MM.1S (cell line): ENCODE measurements around the gene DNAJC5.
A peak's percentile ranks its signal among the peaks of the same experiment; 100 is the strongest.

Experiments
- DNase-seq: peaks from one replicate; pipeline ENCODE4 v3.0.0-alpha.2; 2015
- H2AFZ ChIP-seq: fragments of 300-600 bp; sonication (generic); 2 replicates; pipeline ENCODE4 v1.6.0; 2016; ENCODE audit warnings: antibody characterized with exemption, low read length
- H3F3A ChIP-seq: fragments of 300-600 bp; sonication (generic); 2 replicates; pipeline ENCODE4 v1.6.1; 2016; ENCODE audit warnings: mild to moderate bottlenecking, antibody characterized with exemption, low read length, moderate library complexity, mixed read lengths; ENCODE audit not compliant: insufficient read depth
- H3K27ac ChIP-seq: fragments of 300-600 bp; sonication (generic); 2 replicates; pipeline ENCODE4 v1.5.1; 2016; ENCODE audit warnings: mild to moderate bottlenecking, low read length
- H3K27me3 ChIP-seq: fragments of 300-600 bp; sonication (generic); replicated peaks from 2 replicates; pipeline ENCODE4 v1.6.0; 2016; ENCODE audit warnings: low read length; ENCODE audit not compliant: insufficient read depth
- H3K36me3 ChIP-seq: fragments of 300-600 bp; sonication (generic); replicated peaks from 2 replicates; pipeline ENCODE4 v1.6.1; 2016; ENCODE audit warnings: mild to moderate bottlenecking, low read length, mixed read lengths; ENCODE audit not compliant: insufficient read depth
- H3K4me1 ChIP-seq: fragments of 300-600 bp; sonication (generic); 2 replicates; pipeline ENCODE4 v1.6.1; 2016; ENCODE audit warnings: low read length, mixed read lengths
- H3K4me2 ChIP-seq: fragments of 300-600 bp; sonication (generic); 2 replicates; pipeline ENCODE4 v1.6.0; 2016; ENCODE audit warnings: low read depth, low read length
- H3K4me3 ChIP-seq: fragments of 300-600 bp; sonication (generic); 2 replicates; pipeline ENCODE4 v1.5.1; 2016; ENCODE audit warnings: low read length, mixed read lengths
- H3K79me2 ChIP-seq: fragments of 300-600 bp; sonication (generic); 2 replicates; pipeline ENCODE4 v1.6.1; 2016; ENCODE audit warnings: mixed run types, low read length, mixed read lengths
- H3K9ac ChIP-seq: fragments of 300-600 bp; sonication (generic); 2 replicates; pipeline ENCODE4 v1.6.1; 2016; ENCODE audit warnings: low read length, mixed read lengths
- H3K9me2 ChIP-seq: fragments of 300-600 bp; sonication (generic); replicated peaks from 2 replicates; pipeline ENCODE4 v1.6.1; 2016; ENCODE audit warnings: mild to moderate bottlenecking, low read length, mixed read lengths; ENCODE audit not compliant: insufficient read depth
- H3K9me3 ChIP-seq: fragments of 300-600 bp; sonication (generic); replicated peaks from 2 replicates; pipeline ENCODE4 v1.6.1; 2016; ENCODE audit warnings: mild to moderate bottlenecking, low read length, mixed read lengths; ENCODE audit not compliant: insufficient read depth
- H4K20me1 ChIP-seq: fragments of 300-600 bp; sonication (generic); 2 replicates; pipeline ENCODE4 v1.6.1; 2016; ENCODE audit warnings: mild to moderate bottlenecking, low read length, moderate library complexity, mixed read lengths; ENCODE audit not compliant: insufficient read depth
- EZH2 ChIP-seq: fragments of 300-600 bp; sonication (generic); optimal IDR thresholded peaks from 2 replicates; pipeline ENCODE3; 2017; ENCODE audit warnings: low read depth, mild to moderate bottlenecking, antibody characterized with exemption, low read length, mixed read lengths
- EZH2phosphoT487 ChIP-seq: fragments of 300-600 bp; sonication (generic); IDR thresholded peaks from 2 replicates; pipeline ENCODE4 v1.6.1; 2018; ENCODE audit warnings: antibody characterized with exemption, low read length
- TF ChIP-seq, protein P1 (sequence below): fragments of 300-600 bp; sonication (generic); IDR thresholded peaks from 2 replicates; pipeline ENCODE4 v1.5.1; 2016; ENCODE audit warnings: antibody characterized with exemption, low read length, mixed read lengths

Gene DNAJC5

DNA sequence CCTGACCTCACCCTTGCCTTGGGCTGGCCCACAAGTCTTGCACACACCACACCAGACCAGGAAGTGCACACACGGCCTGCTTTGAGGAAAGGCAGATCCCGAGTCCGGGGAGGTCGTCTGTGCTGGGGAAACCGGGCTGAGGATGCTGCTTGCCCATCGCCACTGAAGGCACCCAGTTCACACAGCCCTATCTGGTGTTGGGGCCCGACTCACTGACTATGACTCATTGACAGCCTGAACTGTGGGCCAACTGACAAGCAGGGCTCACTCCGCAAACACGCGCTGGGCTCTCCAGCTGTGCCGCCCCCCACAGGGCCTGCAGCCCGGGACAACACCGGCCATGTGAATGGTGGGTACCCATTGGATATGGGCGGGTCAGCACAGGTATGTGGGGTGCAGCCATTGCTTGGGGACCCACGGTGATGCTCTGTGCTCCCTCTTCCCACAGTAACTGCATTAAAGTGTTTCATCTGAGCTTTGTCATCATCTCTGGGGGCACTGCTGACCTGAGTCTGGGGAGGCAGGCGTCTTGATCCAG is 82.9 kb downstream of the DNAJC5 start:
- no peak for TF ChIP-seq EZH2
- TF ChIP-seq, protein P1, sequence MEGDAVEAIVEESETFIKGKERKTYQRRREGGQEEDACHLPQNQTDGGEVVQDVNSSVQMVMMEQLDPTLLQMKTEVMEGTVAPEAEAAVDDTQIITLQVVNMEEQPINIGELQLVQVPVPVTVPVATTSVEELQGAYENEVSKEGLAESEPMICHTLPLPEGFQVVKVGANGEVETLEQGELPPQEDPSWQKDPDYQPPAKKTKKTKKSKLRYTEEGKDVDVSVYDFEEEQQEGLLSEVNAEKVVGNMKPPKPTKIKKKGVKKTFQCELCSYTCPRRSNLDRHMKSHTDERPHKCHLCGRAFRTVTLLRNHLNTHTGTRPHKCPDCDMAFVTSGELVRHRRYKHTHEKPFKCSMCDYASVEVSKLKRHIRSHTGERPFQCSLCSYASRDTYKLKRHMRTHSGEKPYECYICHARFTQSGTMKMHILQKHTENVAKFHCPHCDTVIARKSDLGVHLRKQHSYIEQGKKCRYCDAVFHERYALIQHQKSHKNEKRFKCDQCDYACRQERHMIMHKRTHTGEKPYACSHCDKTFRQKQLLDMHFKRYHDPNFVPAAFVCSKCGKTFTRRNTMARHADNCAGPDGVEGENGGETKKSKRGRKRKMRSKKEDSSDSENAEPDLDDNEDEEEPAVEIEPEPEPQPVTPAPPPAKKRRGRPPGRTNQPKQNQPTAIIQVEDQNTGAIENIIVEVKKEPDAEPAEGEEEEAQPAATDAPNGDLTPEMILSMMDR: no peak
- no peak for TF ChIP-seq EZH2phosphoT487
- H3K27me3 ChIP-seq: no peaks in the 10 kb centered on the region
- H3K9ac ChIP-seq: no peak overlapping the region
- H4K20me1 ChIP-seq: no peaks in the 10 kb centered on the region
- peak overlapping the region; percentile 83; the same call in 1 of the 2 replicates for H3K4me2 ChIP-seq
- no peak overlapping the region for H2AFZ ChIP-seq
- H3K9me2 ChIP-seq: no peaks in the 10 kb centered on the region
- peak overlapping the region; percentile 72; the same call in 1 of the 2 replicates for H3K4me3 ChIP-seq
- H3K79me2 ChIP-seq: peaks cover 22% of the 10 kb centered on the region
- peaks cover 17% of the 10 kb centered on the region for H3F3A ChIP-seq
- H3K27ac ChIP-seq: no peak overlapping the region
- H3K9me3 ChIP-seq: no peaks in the 10 kb centered on the region
- H3K36me3 ChIP-seq: no peaks in the 10 kb centered on the region
- DNase-seq: no peak
- H3K4me1 ChIP-seq: peaks cover 13% of the 10 kb centered on the region

DNA sequence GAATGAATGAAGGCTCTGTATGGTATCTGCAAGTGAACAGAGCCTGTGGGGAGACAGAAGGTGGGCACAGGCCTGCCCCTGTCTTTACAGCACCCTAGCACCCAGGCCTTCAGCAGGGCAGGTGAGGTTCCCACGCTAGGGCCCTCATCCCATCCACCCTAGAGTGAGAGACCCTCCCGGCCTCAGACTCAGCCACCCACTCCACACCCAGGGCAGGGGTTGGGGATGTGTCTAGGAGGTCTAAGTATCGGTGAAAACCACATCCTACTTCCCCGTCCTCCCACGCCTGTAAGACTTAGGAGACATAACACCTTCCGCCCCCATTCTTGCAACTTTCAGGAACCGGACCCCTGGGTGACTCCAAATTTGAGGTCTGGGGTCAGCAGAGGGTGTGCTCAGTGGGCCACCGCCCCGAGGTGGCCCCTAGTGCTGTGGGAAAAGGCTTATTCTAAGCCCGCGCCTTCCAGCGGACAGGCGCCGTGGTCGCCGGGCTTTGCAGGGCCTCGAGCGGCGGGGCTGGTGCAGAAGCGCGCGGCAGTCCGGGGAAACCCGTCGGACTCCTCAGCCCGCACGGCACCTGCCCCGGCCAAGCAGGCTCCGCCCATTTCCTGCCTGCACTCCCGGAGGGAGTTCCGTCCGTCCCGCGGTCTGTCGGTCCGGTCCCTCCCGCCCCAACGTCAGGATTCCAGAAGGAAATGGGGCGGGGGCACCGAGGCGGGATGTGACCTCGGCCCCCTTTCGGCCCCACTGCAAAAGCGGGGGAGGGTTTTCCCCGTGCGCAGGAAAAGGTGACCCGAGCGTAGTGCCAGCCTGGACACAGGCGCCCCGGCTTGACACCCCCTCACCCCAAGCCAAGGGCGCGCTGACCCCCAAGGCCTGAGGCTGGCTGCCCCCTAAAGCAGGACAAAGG is 83.6 kb downstream of the DNAJC5 start:
- Histone ChIP-seq H3K27ac (no peak overlapping the region; the same call in 1 of the 2 replicates), H3K27me3 (no peaks in the 10 kb centered on the region), H3K9me2 (no peaks in the 10 kb centered on the region), H2AFZ (peak overlapping the region; percentile 86), H4K20me1 (no peaks in the 10 kb centered on the region), H3K4me1 (peaks cover 12% of the 10 kb centered on the region), H3K79me2 (peaks cover 28% of the 10 kb centered on the region), H3K9me3 (no peaks in the 10 kb centered on the region), H3K4me2 (peak overlapping the region; percentile 83), H3K36me3 (no peaks in the 10 kb centered on the region), H3K9ac (peak overlapping the region; percentile 48; the same call in 1 of the 2 replicates), H3F3A (peaks cover 17% of the 10 kb centered on the region), H3K4me3 (peak overlapping the region; percentile 72)
- TF ChIP-seq, protein P1: no peak
- TF ChIP-seq EZH2phosphoT487 (no peak), EZH2 (no peak)
- peak; percentile 83 for DNase-seq

DNA sequence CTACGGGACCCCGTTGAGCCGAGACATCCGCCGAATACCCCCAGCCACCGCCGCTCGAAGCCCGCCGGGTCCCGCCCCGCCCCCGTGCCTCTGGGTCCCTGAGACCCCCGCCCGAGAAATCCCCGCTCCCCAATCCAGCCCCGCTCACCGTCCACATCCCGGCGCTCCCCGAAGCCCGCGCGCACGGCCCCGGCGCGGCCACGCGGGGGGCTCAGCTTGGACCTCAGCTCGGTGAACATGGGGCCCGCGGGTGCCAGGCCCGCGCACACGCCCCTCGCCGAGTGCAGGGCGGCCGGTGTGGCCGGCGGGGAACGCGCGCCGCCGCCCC is 84.3 kb downstream of the DNAJC5 start:
- Histone ChIP-seq H3K27ac (no peak overlapping the region; the same call in 1 of the 2 replicates), H3F3A (peaks cover 17% of the 10 kb centered on the region), H3K9me3 (no peaks in the 10 kb centered on the region), H3K4me1 (peaks cover 10% of the 10 kb centered on the region), H2AFZ (peak overlapping the region; percentile 86), H3K79me2 (peaks cover 28% of the 10 kb centered on the region), H3K36me3 (no peaks in the 10 kb centered on the region), H4K20me1 (no peaks in the 10 kb centered on the region), H3K4me3 (peak overlapping the region; percentile 72), H3K4me2 (peak overlapping the region; percentile 83), H3K27me3 (no peaks in the 10 kb centered on the region), H3K9me2 (no peaks in the 10 kb centered on the region), H3K9ac (peak overlapping the region; percentile 48; the same call in 1 of the 2 replicates)
- DNase-seq: no peak
- TF ChIP-seq, protein P1: no peak
- TF ChIP-seq EZH2phosphoT487 (no peak), EZH2 (no peak)
